T1000 (cell line): ENCODE results near the gene CEP350.

Source experiments
- DNase-seq: peaks from one replicate; lab custom pipeline; 2025; ENCODE audit warnings: mixed read lengths; lab: John Stamatoyannopoulos, UW

Gene CEP350, protein sequence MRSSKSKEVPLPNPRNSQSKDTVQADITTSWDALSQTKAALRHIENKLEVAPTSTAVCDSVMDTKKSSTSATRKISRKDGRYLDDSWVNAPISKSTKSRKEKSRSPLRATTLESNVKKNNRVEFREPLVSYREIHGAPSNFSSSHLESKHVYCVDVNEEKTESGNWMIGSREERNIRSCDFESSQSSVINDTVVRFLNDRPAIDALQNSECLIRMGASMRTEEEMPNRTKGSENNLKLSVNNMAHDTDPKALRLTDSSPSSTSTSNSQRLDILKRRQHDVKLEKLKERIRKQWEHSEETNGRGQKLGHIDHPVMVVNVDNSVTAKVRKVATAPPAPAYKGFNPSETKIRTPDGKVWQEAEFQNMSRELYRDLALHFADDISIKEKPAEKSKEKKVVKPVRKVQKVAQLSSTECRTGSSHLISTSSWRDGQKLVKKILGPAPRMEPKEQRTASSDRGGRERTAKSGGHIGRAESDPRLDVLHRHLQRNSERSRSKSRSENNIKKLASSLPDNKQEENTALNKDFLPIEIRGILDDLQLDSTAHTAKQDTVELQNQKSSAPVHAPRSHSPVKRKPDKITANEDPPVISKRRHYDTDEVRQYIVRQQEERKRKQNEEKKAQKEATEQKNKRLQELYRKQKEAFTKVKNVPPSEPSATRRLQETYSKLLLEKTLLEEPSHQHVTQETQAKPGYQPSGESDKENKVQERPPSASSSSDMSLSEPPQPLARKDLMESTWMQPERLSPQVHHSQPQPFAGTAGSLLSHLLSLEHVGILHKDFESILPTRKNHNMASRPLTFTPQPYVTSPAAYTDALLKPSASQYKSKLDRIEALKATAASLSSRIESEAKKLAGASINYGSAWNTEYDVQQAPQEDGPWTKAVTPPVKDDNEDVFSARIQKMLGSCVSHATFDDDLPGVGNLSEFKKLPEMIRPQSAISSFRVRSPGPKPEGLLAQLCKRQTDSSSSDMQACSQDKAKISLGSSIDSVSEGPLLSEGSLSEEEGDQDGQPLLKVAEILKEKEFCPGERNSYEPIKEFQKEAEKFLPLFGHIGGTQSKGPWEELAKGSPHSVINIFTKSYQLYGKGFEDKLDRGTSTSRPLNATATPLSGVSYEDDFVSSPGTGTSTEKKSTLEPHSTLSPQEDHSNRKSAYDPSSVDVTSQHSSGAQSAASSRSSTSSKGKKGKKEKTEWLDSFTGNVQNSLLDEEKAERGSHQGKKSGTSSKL (N-terminal part only)

DNA sequence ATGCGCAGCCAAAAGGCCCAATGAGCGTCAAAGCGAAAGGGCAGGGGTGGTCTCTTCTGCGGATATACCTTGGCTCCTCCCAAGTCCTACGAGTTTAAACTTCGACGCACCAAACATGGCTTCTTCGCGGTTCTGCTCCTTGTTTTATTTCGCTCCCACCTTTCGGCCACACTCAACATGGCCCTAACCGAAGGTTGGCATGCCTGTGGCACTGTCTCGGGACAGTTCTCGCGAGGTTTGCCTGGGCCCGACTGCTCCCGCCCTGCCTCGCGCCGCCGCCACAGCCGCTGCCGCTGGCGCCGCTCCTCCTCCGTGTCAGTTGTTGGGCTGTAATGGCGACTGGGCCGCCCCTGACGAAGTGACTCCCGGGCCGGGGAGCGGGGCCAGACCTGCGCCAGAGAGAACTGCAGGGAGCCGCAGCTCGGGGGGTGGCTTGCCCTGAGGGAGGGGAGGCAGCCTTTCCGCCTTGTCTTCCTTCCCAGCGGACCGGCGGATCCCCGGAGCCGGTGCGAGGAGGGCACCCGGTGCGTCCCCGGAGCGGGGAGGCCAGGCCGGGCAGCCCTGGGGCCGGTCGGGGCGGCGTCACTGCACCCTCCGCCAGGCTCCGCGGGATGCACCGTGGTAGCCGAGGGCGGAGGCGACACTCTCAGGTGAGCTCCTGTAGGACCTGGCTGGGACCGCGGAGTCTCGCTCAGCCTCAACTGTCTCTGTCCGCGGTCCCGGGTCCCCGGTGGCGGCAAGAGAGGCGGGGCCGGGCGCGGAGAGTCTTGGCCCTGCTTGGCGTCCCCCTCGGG, at the start of gene CEP350:
Gene CEP350, plus strand, starts transcription at position 318 of the 794 bp plus-strand sequence. CDS start 31,372 bp downstream, outside the sequence.
- DNase-seq, result peak; percentile 98

DNA sequence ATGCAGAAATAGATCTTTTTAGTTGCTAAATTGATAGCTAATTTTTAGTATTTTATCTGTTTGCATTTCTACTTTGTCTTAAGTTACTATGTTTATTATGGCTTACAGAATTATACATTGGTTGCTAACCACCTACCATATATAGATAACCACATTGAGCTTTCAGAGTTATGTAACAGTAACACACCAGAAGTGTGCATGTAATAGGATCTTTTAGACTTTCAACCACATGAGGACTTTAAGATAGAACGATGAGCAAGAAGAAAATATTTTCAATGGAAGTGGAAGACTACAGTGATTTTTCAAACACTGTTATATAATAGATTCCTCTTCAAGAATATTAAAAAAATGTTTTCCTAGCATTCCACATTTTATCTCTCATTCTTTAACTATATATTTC, 43.7 kb upstream of the CEP350 start:
- DNase-seq, result no peak

DNA sequence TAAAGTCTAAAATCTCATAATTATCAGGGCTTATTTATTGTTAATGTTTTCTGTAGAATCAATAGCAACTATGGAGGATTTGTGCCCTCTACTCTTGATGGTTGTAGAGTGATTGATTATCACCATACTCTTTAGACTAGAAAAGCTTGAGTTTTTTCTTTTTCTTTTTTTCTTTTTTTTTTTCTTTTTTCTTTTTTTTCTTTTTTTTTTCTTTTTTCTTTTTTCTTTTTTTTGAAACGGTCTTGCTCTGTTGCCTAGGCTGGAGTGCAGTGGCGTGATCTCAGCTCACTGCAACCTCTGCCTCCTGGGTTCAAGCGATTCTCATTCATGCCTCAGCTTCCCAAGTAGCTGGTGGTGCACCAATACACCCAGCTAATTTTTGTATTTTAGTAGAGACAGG, 42.8 kb upstream of the CEP350 start:
- no peak for DNase-seq

DNA sequence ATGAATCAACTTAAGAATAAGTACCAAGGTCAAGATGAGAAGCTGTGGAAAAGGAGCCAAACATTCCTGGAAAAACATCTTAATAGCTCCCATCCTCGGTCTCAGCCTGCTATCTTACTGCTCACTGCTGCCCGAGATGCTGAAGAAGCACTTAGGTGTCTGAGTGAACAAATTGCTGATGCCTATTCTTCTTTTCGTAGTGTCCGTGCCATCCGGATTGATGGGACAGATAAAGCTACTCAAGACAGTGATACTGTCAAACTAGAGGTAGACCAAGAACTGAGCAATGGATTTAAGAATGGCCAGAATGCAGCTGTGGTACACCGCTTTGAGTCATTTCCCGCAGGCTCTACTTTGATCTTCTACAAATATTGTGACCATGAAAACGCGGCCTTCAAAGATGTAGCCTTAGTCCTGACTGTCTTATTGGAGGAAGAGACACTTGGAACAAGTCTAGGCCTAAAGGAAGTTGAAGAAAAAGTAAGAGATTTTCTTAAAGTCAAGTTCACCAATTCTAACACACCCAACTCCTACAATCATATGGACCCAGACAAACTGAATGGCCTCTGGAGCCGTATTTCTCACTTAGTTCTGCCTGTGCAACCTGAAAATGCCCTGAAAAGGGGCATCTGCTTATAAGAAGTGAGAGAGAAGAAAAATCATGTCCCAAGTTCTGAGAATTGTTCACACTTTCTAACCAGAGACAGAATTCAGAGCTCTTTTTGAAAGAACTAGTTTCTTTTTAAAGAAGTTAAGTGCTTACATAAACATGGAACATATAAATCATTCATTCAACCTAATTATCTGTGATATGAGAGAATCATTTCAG, 36.8 kb upstream of the CEP350 start:
- no peak for DNase-seq

DNA sequence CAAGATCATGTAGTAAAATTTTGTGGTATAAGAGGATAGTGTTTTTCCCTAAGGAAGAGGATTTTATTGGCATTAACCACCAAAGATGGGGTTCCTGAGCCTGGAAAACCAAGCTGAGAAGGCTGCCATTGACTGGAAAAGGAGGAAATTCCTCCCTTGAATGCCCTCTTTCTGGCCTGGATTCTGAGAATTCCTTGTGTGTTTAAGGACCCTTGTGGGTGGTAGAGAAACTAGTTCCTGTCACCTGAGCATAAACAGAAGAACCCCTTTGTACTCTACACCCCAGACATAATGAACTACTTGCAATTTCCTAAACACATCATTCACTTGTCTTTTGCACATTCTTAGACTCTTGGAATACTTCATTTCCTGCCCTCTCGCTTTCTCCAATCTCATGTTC, 33.1 kb upstream of the CEP350 start:
- no peak for DNase-seq

DNA sequence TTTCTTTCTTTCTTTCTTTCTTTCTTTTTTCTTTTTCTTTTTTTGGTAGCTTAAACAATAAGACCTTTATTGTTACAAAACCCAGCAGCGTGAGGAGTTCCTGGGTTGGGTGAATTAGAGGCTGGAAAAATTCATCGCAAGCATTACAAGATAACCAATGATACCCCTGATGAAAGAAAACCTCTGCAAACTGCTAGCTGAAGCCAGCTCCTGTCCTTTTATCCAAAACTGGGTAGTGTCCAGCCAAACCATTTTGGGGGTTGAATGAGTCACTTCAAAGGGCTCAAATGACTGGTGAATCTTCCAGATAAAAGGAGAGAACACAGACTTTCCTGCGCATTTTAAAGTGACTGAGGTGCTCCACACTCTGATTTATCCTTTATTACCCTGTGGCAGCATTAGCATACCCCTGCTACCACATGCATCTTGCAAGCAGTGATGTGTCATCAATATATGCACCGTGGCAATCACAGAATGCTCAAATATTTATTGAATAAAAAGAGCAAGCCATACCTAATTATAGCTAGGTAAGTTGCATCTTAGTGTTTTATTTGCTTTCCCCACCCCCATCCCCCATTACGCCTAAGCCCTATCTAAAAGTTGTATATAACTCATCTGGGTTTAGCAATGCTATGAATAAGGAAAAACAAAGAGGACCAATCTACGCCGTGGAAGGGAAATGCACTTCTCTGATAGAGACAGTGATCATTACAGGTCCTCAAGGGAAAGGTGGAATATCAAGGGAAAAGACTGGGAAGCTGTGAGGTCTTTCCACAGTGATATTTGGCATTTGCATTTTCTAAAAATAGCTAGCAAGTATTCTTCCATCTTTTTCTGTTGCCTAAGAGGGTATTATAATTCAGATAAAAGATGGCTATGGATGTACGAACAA, 32.4 kb upstream of the CEP350 start:
- DNase-seq, result no peak

DNA sequence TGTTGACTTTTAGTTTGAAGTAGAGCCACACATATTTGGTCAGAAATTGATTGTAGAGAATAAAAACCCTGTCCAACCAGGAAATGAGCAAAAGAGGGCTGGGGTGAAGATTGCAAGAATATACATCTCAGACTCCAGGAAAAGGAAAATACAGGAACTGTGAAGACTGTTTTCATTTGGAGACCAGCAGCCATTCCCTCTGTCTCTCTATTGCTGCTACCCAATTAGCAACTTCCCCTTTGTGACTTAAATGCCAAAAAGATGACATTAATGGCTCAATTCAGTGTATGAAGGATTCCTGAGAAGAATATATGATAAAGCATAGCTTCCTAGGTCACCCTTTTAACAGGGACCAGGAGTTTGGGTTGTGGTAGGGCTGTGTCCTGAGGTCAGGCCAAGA, 31.6 kb upstream of the CEP350 start:
- DNase-seq, result no peak

DNA sequence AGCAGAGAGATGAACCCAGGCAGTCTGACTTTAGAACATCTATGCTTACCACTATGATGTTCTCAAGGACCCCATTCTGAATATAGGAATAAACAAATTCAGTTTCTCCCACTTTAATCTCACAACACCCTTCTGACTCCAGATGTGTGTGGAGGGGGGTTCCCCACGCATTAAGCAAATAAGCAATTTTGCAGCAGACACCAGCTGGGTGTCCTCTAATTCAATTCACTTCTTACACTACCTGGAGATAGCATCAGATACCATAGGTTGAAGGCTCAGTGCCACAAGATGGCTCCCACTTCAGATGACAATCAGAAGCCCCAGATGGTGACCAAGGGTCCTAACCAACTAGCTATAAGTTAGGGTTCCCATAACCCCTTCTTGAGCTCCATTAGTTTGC, 30.3 kb upstream of the CEP350 start:
- no peak for DNase-seq

DNA sequence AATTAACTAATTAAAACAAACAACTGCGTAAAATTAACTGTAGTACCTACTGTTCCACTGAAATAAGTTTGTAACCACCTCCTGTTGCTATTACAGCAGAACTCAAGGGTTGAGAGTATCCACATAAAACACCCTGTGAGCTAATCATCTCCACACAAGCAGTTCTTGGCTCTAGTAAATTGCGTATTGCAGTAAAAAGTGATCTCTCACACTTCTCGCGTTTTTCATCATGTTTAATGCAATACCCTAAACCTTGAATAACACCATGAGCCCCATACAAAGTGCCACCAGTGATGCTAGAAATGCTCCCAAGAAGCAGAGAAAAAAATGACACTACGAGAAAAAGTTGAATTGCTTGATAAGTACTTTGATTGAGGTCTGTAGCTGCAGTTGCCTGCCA, 29.3 kb upstream of the CEP350 start:
- no peak for DNase-seq

DNA sequence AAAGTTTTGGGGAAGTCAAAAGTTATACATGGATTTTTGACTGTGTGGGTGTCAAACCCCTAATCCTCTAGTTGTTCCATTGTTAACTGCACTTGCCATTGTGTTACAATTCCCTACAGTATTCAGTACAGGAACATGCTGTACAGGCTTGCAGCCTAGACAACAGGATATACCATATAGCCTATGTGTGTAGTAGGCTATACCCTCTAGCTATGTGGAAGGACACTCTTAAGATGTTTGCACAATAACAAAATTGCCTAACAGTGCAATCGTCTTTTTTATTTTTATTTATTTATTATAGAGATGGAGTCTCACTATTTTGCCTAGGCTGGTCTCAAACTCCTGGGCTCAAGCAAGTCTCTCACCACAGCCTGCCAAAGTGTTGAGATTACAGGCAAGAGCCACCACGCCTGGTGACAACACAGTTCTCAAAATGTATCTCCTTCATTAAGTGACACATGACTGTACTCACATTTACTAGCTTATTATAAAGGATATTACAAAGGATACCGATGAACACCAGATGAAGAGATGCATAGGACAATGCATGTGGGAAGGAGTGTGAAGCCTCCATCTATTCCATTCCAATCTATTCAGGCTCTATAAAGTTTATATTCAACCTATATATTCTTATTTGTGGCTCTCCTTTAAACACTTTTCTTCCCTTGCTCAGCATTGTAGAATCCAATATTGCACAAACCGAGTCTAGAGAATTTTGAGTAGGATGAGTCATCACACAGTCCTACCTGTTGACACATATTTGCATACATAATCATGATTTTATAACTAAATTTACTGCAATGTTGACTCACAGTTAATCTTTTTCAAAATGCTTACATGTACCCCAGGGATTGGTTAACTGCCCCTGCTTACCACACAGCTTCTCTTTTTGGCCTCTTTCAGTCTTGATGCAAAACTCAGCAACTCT, 28.4 kb upstream of the CEP350 start:
- peak; percentile 10 for DNase-seq

DNA sequence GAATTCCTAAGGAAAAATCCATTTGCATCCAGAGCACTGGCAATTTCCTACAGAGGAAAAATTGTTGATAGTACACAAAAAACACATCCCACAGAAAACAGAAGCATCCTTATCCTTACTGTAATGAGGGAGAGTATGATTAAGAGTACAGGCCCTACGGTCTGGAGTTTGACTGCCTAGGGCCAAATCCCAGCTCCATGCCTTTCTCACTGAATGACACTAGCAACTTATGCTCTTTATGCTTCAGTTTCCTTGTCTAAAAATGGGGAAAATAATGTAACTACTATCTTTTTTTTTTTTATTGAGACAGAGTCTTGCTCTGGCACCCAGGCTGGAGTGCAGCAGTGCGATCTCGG, 27.8 kb upstream of the CEP350 start:
- DNase-seq, result no peak

DNA sequence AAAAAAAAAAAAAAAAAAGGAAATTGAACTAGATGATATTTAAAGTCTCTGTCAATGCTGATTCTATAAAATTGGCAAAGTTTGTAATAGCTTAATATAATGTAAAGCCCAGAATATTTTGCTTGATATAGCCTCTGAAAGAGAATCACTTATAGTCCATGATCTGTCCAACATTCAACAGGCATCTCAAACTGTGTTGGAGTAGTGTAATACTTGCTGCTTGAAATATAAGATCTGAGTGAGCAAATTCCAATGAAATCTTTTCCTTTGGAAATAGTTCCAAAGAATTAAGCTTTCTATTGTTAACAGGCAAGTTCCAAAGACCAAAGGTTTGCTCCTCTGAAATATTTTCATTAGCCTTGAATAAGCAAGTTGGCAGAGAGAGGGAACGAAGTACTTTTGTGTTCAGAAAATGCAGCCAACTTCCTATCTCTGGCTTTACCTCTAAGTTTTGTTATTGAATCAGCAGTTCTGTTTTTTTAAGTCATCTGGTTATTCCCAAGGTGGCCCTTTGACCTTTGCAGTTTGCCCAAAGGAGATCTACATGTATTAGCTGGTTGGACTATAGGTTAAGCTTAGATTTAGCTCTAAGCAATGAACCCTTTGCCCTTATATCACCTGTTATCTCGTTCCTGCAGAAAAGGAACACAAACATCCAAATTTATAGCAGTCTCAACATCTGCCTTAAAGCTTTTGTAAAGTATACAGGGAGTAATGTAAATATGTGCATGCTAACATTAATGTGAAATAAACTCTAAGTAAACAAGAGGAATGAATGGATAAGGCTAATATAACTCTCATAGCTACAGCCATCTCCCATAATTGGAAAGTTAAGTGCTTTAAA, 24.4 kb upstream of the CEP350 start:
- DNase-seq, result no peak

DNA sequence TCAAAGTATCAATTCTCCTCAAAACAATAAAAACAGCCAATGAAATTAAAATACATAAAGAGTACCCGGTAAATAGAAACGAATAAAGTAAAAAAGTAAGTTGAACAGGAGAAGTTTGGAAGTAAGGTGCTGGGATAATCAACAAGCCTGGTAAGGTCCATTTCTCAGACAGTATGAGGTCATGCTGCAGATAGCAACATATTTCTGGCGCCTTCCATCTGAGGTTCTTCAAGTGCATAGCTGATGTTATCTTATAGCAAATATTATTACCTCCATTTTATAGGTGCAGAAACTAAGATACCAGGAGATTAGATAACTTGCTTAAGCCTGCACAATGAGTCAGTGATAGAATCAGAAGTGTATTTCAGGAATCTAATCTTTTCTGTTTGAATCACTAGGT, 23.7 kb upstream of the CEP350 start:
- no peak for DNase-seq

DNA sequence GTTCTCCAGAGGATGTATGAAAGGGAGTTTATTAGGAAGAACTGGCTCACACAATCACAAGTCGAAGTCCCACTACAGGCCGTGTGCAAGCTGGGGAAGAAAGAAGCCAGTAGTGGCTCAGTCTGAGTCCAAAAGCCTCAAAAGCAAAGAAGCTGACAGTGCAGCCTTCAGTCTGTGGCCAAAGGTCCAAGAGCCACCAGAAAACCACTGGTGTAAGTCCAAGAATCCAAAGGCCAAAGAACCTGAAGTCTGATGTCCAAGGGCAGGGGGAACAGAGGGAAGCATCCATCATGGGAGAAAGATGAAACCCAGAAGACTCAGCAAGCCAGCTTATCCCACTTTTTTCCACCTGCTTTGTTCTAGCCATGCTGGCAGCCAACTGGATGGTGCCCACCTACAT, 21.4 kb upstream of the CEP350 start:
- no peak for DNase-seq

DNA sequence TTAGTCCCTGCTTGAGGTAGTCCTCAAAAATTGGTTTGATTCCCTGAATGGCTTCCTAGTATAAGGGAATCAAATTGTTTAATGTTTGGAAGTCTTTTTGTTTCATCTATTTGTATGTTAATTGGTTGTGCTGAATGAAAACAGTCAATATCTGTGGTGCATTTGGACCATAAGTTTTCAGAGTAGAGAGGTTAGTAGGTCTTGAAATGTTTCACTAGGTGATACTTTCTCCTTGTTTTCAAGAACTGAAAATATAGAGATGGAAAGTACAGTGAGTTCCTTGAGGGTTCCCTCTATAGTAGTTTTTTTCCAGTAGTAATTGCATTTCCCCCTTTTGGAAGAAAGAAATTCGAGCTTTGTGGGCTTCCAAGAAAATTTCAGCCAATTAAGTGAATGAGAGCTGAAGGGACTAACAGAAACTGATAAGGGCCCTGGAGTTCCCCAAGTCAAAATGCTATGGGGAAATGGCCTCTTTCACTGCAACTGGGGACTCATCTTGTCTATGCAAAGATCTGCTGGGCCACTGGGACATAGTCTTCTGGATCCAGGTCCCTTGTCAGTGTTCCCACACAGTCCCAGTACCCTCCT, 18.6 kb upstream of the CEP350 start:
- no peak for DNase-seq

DNA sequence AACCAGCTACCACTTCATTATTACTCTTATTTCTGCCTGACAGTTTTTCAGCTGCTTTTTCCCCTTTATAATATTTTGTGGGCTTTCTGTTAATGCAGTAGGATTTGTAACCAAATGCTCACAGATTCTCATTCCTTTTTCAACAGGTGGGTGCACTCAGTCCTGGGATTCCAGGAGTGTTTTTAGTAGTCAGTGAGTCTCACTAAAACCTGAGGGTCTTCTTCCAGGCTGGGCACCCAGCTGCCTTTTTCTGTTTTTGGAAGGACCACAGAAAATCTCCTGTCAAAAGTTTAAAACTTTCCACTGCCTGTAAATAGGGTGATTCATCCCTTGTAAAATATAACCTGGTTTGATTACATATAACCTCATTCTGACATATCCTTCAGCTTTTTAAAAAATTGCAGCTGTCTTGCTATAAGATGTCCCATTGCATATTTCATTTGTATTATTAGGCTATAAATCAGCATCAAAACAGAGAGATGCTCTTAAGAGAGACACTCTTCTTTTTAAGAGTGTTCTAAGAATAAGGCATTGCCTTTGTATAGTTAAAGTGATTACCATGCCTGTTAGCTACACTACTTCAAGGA, 16.8 kb upstream of the CEP350 start:
- DNase-seq, result no peak

DNA sequence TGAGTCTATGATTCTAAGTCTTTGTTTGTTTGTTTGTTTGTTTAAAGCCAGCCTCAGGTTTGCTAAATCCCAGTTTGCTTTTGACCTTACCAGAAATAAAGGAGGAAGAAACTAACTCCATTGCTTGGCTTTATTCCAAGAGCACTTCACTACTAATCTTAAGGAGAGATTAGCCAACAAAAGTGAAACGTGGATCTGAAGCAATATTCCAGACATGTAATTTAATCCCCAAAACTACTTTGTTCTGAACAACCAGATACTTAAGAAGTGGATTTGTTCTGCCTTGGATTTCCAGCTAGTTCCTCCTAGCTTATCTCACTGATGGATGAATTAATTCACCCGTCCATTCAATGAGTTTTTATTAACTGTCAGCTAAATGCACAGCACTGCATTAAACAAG, 15.9 kb upstream of the CEP350 start:
- no peak for DNase-seq
